Epithelial cell of umbilical artery (primary cell): ENCODE results near the gene NXPE4. TPM values are rescaled to one million over a fixed set of nuclear protein-coding genes. Genes with fewer than 3 reads are reported as not detected.

Source experiments
- total RNA-seq: library from RNA; depleted of rRNA; stranded (reverse); fragments of >200 nt; gene quantifications from 2 replicates; pipeline ENCODE4 v1.2.3, GENCODE V29; 2014

NXPE4 gene
- not detected in 2 replicates for total RNA-seq

GRCh38 chr11:114595571-114595970, at the start of gene NXPE4:
Gene NXPE4, minus strand, starts transcription at chr11:114595786. Its CDS starts 1,027 bp downstream, at chr11:114594759.

GRCh38 chr11:114559425-114560310, 35.9 kb downstream of the NXPE4 start, which contains the start of gene NXPE1:
Gene NXPE1, minus strand, starts transcription at chr11:114559881. Its CDS starts 8,680 bp downstream, at chr11:114551201.

Other genes with a start within 250 kb of the NXPE4 start
- gene C11orf71, start 195.3 kb downstream of the NXPE4 start, total RNA-seq: 4.9 and 6.4 TPM in 2 replicates
- 32.8 and 57.0 TPM in 2 replicates for gene RBM7, start 195.1 kb downstream of the NXPE4 start, total RNA-seq
- 240 and 260 TPM in 2 replicates for gene REXO2, start 156.3 kb downstream of the NXPE4 start, total RNA-seq
- gene NXPE1, start 35.9 kb downstream of the NXPE4 start, total RNA-seq: not detected in 2 replicates
- 0.15 TPM in 1 of 2 replicates, not detected in the other for gene NXPE2, start 82.7 kb upstream of the NXPE4 start, total RNA-seq